IPS DF 6.9 (cell line): ENCODE results near the gene SYNGAP1.

ENCODE experiments used
- DNase-seq: peaks from one replicate; pipeline ENCODE4 v3.0.0-alpha.2; 2013; ENCODE audit warnings: low read depth, low spot score
- H3K27ac ChIP-seq: one replicate; pipeline ENCODE4 v1.5.1; 2013; ENCODE audit warnings: low read length, control low read depth
- H3K27me3 ChIP-seq: 2 replicates; pipeline ENCODE4 v1.6.1; 2013; ENCODE audit warnings: mild to moderate bottlenecking, low read length; ENCODE audit not compliant: control insufficient read depth, insufficient read depth
- H3K36me3 ChIP-seq: 2 replicates; pipeline ENCODE4 v1.6.1; 2013; ENCODE audit warnings: low read length; ENCODE audit not compliant: control insufficient read depth, insufficient read depth
- H3K4me1 ChIP-seq: 2 replicates; pipeline ENCODE4 v1.6.1; 2013; ENCODE audit warnings: low read length; ENCODE audit not compliant: control insufficient read depth, insufficient read depth
- H3K4me3 ChIP-seq: 2 replicates; pipeline ENCODE4 v1.5.1; 2013; ENCODE audit warnings: mild to moderate bottlenecking, low read length
- H3K9me3 ChIP-seq: 2 replicates; pipeline ENCODE4 v1.6.1; 2013; ENCODE audit warnings: low read length, inconsistent platforms; ENCODE audit not compliant: control insufficient read depth, insufficient read depth
- WGBS: extraction: QIAGEN DNeasy Blood & Tissue Kit; methylation state at CpG from one replicate; pipeline ENCODE4 v1.1.7; 2013; ENCODE audit warnings: mixed read lengths, missing lambda C conversion rate; ENCODE audit not compliant: insufficient read length, insufficient coverage; 5-methylcytosine and 5-hydroxymethylcytosine counted together

SYNGAP1 gene

GRCh38 chr6:33439956-33440648 lies 20.2 kb downstream of the SYNGAP1 start:
- WGBS = no CpG with 5 or more reads among the region's 9 CpGs

DNA sequence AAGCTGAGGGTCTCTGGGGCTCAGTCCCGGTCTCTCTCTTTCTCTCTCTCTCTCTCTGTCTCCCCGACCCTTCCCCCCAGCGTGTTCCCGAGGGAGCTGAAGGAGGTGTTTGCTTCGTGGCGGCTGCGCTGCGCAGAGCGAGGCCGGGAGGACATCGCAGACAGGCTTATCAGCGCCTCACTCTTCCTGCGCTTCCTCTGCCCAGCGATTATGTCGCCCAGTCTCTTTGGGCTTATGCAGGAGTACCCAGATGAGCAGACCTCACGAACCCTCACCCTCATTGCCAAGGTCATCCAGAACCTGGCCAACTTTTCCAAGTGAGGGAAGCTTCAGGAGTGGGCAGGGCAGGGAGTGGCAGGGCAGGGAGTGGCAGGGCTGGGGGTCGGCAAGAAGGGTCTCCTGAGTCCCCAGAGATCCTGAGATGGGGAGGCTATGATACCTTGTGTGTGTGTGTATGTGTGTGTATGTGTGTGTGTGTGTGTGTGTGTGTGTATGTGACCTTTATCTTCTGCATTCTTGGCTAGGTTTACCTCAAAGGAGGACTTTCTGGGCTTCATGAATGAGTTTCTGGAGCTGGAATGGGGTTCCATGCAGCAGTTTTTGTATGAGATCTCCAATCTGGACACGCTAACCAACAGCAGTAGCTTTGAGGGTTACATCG lies 20.9 kb downstream of the SYNGAP1 start:
- H3K36me3 ChIP-seq = peaks cover 65% of the 10 kb centered on the region

More at GRCh38 chr6:33439956-33440648, 20.2 kb downstream of the SYNGAP1 start:
- Histone ChIP-seq H3K4me1 (no peaks in the 10 kb centered on the region), H3K9me3 (no peaks in the 10 kb centered on the region), H3K27me3 (no peaks in the 10 kb centered on the region), H3K4me3 (no peak overlapping the region), H3K27ac (no peak overlapping the region), H3K36me3 (peaks cover 72% of the 10 kb centered on the region)
- DNase-seq = no peak

DNA sequence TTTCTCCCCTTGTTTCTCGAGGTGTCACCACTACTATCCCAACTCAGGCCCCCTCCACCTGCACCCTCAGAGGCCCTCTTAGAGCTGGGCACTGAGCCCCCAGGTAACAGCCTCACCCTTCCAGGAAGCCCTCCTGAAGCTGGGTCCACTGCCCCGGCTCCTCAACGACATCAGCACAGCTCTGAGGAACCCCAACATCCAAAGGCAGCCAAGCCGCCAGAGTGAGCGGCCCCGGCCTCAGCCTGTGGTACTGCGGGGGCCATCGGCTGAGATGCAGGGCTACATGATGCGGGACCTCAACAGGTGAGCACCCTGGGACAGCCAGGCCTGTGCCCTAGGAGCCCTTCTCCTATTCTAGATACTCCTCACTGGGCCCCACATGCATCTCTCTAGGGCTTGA lies 21.6 kb downstream of the SYNGAP1 start:
- no CpG with 5 or more reads among the region's 9 CpGs for WGBS
- H3K36me3 ChIP-seq = peaks cover 68% of the 10 kb centered on the region

More for the DNA sequence above, 20.9 kb downstream of the SYNGAP1 start:
- H3K27ac ChIP-seq = no peak overlapping the region
- H3K4me1 ChIP-seq = no peaks in the 10 kb centered on the region
- H3K27me3 ChIP-seq = no peaks in the 10 kb centered on the region
- H3K9me3 ChIP-seq = no peaks in the 10 kb centered on the region
- WGBS = no CpG with 5 or more reads among the region's 19 CpGs
- no peak overlapping the region for H3K4me3 ChIP-seq
- no peak for DNase-seq

GRCh38 chr6:33442283-33442682 lies 22.4 kb downstream of the SYNGAP1 start:
- no CpG with 5 or more reads among the region's 8 CpGs for WGBS
- Histone ChIP-seq H3K9me3 (no peaks in the 10 kb centered on the region), H3K4me1 (no peaks in the 10 kb centered on the region), H3K4me3 (no peak overlapping the region), H3K36me3 (peaks cover 74% of the 10 kb centered on the region), H3K27me3 (no peaks in the 10 kb centered on the region), H3K27ac (no peak overlapping the region)
- no peak for DNase-seq

More for the DNA sequence above, 21.6 kb downstream of the SYNGAP1 start:
- H3K4me1 ChIP-seq = no peaks in the 10 kb centered on the region
- no peak overlapping the region for H3K27ac ChIP-seq
- H3K27me3 ChIP-seq = no peaks in the 10 kb centered on the region
- DNase-seq = no peak
- no peak overlapping the region for H3K4me3 ChIP-seq
- H3K9me3 ChIP-seq = no peaks in the 10 kb centered on the region

- no peaks in the 10 kb centered on the region for H3K4me1 ChIP-seq
- no peak overlapping the region for H3K4me3 ChIP-seq
- H3K9me3 ChIP-seq = no peaks in the 10 kb centered on the region
- peaks cover 75% of the 10 kb centered on the region for H3K36me3 ChIP-seq
- H3K27ac ChIP-seq = no peak overlapping the region
- no peaks in the 10 kb centered on the region for H3K27me3 ChIP-seq
- no CpG with 5 or more reads among the region's 17 CpGs for WGBS
- DNase-seq = no peak
Measured at GRCh38 chr6:33443025-33443424, 23.2 kb downstream of the SYNGAP1 start.

- DNase-seq = no peak
- no peak overlapping the region for H3K4me3 ChIP-seq
- H3K4me1 ChIP-seq = no peaks in the 10 kb centered on the region
- no peaks in the 10 kb centered on the region for H3K27me3 ChIP-seq
- no peaks in the 10 kb centered on the region for H3K9me3 ChIP-seq
- H3K27ac ChIP-seq = no peak overlapping the region
- WGBS = no CpG with 5 or more reads among the region's 18 CpGs
- H3K36me3 ChIP-seq = peaks cover 75% of the 10 kb centered on the region
Measured at GRCh38 chr6:33443619-33444504, 24.0 kb downstream of the SYNGAP1 start.

DNA sequence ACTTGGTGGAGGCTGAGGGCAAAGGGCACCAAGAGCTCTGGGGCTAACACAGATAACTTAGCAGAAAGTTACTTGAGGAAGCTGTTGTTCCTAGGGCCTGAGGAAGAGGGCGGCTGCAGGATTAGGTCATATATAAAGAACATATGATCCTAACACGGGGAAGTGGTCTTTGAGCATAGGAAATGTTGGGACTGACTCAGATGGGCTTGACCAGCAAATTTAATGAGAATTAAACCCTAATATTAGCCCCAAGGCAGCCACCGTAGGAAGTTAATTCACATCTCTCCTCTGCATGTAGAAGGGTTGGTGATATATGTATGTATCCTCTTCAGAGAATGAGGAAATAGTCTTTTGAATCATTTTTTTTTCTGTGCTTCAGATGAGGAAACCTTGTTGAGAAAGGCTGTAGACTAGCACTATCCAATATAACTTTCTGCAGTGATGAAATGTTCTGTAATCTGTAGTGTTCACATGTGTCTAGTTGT lies 25.3 kb downstream of the SYNGAP1 start:
- Histone ChIP-seq H3K27me3 (no peaks in the 10 kb centered on the region), H3K4me3 (no peak overlapping the region), H3K9me3 (no peaks in the 10 kb centered on the region), H3K4me1 (no peaks in the 10 kb centered on the region), H3K36me3 (peaks cover 79% of the 10 kb centered on the region), H3K27ac (no peak overlapping the region)
- no peak for DNase-seq
- no CpG with 5 or more reads among the region's 3 CpGs for WGBS

DNA sequence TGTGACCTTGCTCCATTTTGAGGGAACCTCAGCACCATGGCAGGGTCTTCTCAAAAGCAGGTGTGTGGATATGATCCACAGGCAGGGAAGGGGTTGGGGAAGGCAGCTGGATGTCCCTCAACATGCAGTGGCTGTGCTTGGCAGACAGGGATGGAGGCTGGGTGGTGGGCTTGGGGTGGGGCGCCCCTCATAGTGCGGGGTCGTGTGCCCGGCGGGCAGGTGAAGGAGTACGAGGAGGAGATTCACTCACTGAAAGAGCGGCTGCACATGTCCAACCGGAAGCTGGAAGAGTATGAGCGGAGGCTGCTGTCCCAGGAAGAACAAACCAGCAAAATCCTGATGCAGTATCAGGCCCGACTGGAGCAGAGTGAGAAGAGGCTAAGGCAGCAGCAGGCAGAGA lies 26.5 kb downstream of the SYNGAP1 start:
- H3K27ac ChIP-seq = no peak overlapping the region
- H3K27me3 ChIP-seq = no peaks in the 10 kb centered on the region
- H3K4me3 ChIP-seq = no peak overlapping the region
- H3K36me3 ChIP-seq = peaks cover 68% of the 10 kb centered on the region
- H3K9me3 ChIP-seq = no peaks in the 10 kb centered on the region
- no peak for DNase-seq
- WGBS = no CpG with 5 or more reads among the region's 10 CpGs
- no peaks in the 10 kb centered on the region for H3K4me1 ChIP-seq

DNA sequence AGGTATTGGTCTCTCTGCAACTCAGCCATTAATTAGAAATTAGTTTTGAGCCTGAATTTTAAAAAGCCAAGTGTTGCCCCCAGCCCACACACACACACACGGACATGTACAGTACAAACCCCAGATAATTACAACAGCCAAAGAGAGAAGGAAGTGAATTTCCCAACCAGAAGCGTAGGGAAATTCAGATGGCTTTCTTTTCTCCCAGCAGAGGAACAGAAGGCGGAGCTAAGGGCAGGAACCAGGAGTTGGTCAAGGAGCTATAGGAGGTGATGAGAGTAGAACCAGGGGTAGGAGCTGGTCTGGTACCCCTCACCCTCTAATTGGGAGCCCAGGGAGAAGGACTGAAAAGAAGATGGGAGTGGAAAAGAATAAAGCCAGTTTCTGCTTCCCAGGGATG lies 30.6 kb downstream of the SYNGAP1 start:
- H3K36me3 ChIP-seq = peaks cover 38% of the 10 kb centered on the region
- H3K27ac ChIP-seq = no peak overlapping the region
- H3K4me3 ChIP-seq = no peak overlapping the region
- no peak for DNase-seq
- no peaks in the 10 kb centered on the region for H3K4me1 ChIP-seq
- no peaks in the 10 kb centered on the region for H3K27me3 ChIP-seq
- no peaks in the 10 kb centered on the region for H3K9me3 ChIP-seq
- WGBS = no CpG with 5 or more reads among the region's 3 CpGs

DNA sequence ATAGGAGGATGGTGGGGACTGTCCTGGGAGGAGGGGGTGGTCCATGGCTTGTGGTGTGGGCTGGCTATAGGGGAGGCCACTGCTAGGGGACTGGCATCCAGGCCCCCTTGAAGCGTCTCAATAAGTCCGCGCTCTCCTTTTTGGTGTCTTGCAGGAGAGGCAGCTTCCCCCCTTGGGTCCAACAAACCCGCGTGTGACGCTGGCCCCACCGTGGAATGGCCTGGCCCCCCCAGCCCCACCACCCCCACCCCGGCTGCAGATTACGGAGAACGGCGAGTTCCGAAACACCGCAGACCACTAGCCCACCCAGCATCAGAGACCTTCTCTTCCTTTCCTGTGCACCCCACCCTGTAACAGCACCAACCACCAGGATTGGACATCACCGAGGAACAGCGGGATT lies 31.7 kb downstream of the SYNGAP1 start:
- Histone ChIP-seq H3K36me3 (peaks cover 34% of the 10 kb centered on the region), H3K27ac (no peak overlapping the region), H3K27me3 (no peaks in the 10 kb centered on the region), H3K4me1 (no peaks in the 10 kb centered on the region), H3K9me3 (no peaks in the 10 kb centered on the region), H3K4me3 (no peak overlapping the region)
- no CpG with 5 or more reads among the region's 15 CpGs for WGBS
- no peak for DNase-seq
